Activated CD4-positive, alpha-beta T cell treated with anti-CD3 and anti-CD28 coated beads for 36 hours (primary cell): ENCODE results near the gene TMEM132D. TPM values are rescaled to one million over a fixed set of nuclear protein-coding genes. Genes with fewer than 3 reads are reported as not detected.

Experiments used
- ATAC-seq: fragments of 200-7000 bp; cut with Tn5 transposase; one replicate; pipeline ENCODE4 v1.10.0; 2021; ENCODE audit warnings: mild to moderate bottlenecking, moderate library complexity
- CTCF ChIA-PET: fragments of 350-600 bp; sonication (Branson Sonifier 250); formaldehyde crosslinking; loops from one replicate; lab custom pipeline; 2021; ENCODE audit warnings: antibody characterized with exemption; lab: Charles Lee
- POLR2A ChIA-PET: fragments of 350-600 bp; sonication (Branson Sonifier 250); formaldehyde crosslinking; loops from one replicate; lab custom pipeline; 2021; ENCODE audit warnings: antibody characterized with exemption, inconsistent platforms; lab: Charles Lee
- DNase-seq: peaks from one replicate; pipeline ENCODE4 v3.0.0-alpha.2; 2020
- H3K27ac Mint-ChIP-seq: one replicate; pipeline ENCODE4 v1.8.0; 2021; ENCODE audit warnings: mixed read lengths
- H3K27me3 Mint-ChIP-seq: one replicate; pipeline ENCODE4 v1.8.0; 2021; ENCODE audit warnings: mixed read lengths
- H3K36me3 Mint-ChIP-seq: one replicate; pipeline ENCODE4 v1.8.0; 2021; ENCODE audit warnings: low read depth, mixed read lengths
- H3K4me1 Mint-ChIP-seq: one replicate; pipeline ENCODE4 v1.8.0; 2021; ENCODE audit warnings: mixed read lengths
- H3K4me3 Mint-ChIP-seq: one replicate; pipeline ENCODE4 v1.8.0; 2021; ENCODE audit warnings: mild to moderate bottlenecking, moderate library complexity, mixed read lengths
- H3K9me3 Mint-ChIP-seq: one replicate; pipeline ENCODE4 v1.8.0; 2021; ENCODE audit warnings: low read depth, mixed read lengths
- intact Hi-C, 2 experiments: fragments of 100-400 bp; cut with DNase I in 1 of 2; cut with micrococcal nuclease in 1 of 2; formaldehyde crosslinking; loops; one replicate each; pipeline versions ENCODE4 v1.14.2 to v1.15.1; 2022 to 2024; cut with DNase I, micrococcal nuclease
- total RNA-seq, 2 experiments: library from RNA; stranded (reverse); gene quantifications; one replicate each; pipeline ENCODE4 v1.2.3, GENCODE V29; 2021

TMEM132D gene
- total RNA-seq, 2 experiments from 2014 or later = not detected

DNA sequence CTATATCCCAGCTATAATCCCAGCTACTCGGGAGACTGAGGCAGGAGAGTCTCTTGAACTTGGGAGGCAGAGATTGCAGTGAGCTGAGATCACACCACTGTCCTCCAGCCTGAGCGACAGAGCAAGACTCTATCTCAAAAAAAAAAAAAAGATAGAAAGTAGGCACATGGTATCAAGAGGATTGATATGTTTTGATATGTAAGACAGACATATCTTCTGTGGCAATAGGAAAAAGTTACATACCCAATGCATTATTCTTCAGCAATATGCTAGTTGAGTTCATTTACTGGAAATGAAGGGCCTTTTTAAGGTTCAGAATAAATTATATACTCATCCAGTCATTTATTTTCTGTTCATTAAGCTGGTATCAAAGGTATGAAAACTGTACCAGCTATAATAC, 657.2 kb downstream of the TMEM132D start:
- no peaks in the 10 kb centered on the region for H3K36me3 Mint-ChIP-seq
- H3K9me3 Mint-ChIP-seq = peaks cover 7% of the 10 kb centered on the region
- no peak for ATAC-seq
- H3K27ac Mint-ChIP-seq = no peak overlapping the region
- intact Hi-C loops = no loop called here
- H3K4me3 Mint-ChIP-seq = no peak overlapping the region
- ChIA-PET POLR2A (no interaction called here), CTCF (no interaction called here)
- no peaks in the 10 kb centered on the region for H3K27me3 Mint-ChIP-seq
- H3K4me1 Mint-ChIP-seq = no peaks in the 10 kb centered on the region
- no peak for DNase-seq

DNA sequence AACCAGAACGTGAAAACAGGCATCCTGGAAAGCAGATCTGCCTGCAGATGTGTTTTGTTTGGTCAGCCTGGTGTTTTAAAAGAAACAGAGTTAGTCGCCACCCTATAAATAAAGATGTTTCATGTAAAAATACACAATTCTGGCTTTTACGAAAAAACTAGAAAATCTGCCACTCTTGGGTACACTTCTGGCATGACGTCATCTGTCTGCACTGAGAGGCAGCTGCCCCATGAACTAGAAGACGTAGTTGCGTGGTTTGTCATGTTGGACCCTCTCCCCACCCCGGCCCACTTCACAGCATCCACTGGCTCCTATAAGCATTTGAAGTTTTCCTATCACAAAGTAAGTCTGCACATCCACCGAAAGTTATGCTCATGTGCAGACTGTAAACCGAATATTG, 658.1 kb downstream of the TMEM132D start:
- H3K4me3 Mint-ChIP-seq = no peak overlapping the region
- intact Hi-C loops = no loop called here
- H3K27ac Mint-ChIP-seq = no peak overlapping the region
- H3K27me3 Mint-ChIP-seq = peaks cover 2% of the 10 kb centered on the region
- ChIA-PET CTCF (no interaction called here), POLR2A (no interaction called here)
- ATAC-seq (no peak), DNase-seq (no peak)
- no peaks in the 10 kb centered on the region for H3K4me1 Mint-ChIP-seq
- H3K36me3 Mint-ChIP-seq = no peaks in the 10 kb centered on the region
- peaks cover 10% of the 10 kb centered on the region for H3K9me3 Mint-ChIP-seq

DNA sequence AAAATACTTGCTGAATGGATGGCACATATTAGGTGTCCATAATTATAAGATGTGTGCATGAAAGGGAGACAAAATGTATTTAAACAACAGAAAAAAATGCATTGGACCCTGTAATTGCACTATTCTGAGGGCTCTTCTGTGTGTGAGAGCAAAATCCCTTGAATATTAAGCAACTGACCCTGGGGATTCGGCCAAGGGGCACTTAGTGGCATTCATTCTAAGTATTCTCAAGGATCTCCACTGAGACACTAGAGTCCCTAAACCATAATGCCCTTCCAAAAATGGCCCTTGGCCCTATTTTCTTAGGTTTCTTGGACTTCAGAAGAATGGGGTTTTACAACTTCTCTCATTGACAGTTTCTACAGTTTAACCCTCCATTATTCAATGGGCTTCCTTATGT, 662.0 kb downstream of the TMEM132D start:
- peaks cover 2% of the 10 kb centered on the region for H3K27me3 Mint-ChIP-seq
- POLR2A ChIA-PET = no interaction called here
- H3K4me1 Mint-ChIP-seq = no peaks in the 10 kb centered on the region
- intact Hi-C loops = no loop called here
- no peaks in the 10 kb centered on the region for H3K36me3 Mint-ChIP-seq
- DNase-seq (no peak), ATAC-seq (no peak)
- no peak overlapping the region for H3K4me3 Mint-ChIP-seq
- H3K9me3 Mint-ChIP-seq = peaks cover 14% of the 10 kb centered on the region
- no peak overlapping the region for H3K27ac Mint-ChIP-seq
- CTCF ChIA-PET = interaction anchor here (0.6 kb wide), 1 partner anchor 638 kb away, joined by 3 read pairs; no protein-coding TSS in a partner anchor

DNA sequence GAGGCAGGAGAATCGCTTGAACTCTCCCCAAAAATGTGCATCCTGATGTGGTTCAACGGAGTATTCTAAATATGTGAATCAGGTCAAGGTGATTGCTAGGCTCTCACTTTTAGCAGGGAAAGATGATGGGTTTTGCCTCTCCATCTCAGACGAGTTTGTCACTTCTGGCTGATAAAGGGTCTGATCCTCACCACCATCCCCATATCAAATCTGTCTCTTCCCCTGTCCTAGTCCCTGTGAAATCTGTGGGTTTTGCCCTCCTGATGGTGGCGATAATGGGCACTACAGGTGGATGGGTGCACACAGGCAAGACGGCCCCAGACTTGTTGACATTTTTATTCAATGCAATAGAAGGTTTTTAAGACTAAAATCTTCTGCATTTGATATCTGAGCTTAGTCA, 665.9 kb downstream of the TMEM132D start:
- Mint-ChIP-seq H3K4me1 (no peaks in the 10 kb centered on the region), H3K36me3 (no peaks in the 10 kb centered on the region), H3K9me3 (peaks cover 13% of the 10 kb centered on the region), H3K27me3 (peaks cover 2% of the 10 kb centered on the region), H3K4me3 (no peak overlapping the region), H3K27ac (no peak overlapping the region)
- no peak for DNase-seq
- no peak for ATAC-seq
- ChIA-PET CTCF (no interaction called here), POLR2A (no interaction called here)
- intact Hi-C loops = no loop called here

DNA sequence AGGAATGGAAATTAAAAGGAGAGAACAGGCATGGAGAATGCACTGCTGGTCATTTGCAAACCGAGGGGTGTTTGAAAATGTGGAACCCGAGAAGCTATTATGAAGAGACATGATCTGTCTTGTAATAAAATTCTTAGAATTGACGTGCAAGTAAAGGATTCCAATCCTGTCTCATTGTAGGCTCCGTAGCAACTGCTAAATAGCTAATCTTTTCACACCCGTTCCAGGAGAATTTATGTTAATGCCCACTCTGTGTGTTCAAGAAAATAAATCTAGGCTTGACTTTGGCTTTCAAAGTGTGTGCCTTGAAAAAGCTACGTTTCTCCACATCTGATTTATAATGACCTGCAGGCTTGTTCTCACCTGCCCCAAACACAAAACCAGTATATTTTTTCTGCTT, 669.6 kb downstream of the TMEM132D start:
- Mint-ChIP-seq H3K9me3 (peaks cover 6% of the 10 kb centered on the region), H3K36me3 (no peaks in the 10 kb centered on the region), H3K27ac (no peak overlapping the region), H3K27me3 (peaks cover 2% of the 10 kb centered on the region), H3K4me1 (no peaks in the 10 kb centered on the region), H3K4me3 (no peak overlapping the region)
- intact Hi-C loops = no loop called here
- no peak for ATAC-seq
- CTCF ChIA-PET = no interaction called here
- no peak for DNase-seq
- POLR2A ChIA-PET = no interaction called here

DNA sequence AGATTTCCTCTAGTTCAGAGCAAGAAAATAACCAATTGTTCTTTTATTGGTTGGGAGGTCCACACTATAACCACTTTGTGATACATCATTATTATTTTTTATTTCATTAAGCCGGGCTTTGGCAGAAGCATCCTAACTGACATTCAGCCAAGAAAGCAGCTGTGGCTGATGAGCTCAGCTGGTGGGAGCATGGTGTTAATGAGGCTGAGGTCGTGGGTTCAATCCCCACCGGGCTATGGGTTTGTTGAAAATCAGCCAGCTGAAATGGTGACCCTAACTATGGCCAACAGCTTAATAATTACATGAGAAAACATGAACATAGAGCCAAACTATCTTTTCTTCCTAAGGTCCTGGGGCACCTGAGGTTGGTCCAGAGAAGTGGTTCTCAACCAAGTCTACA, 672.3 kb downstream of the TMEM132D start:
- Mint-ChIP-seq H3K4me1 (no peaks in the 10 kb centered on the region), H3K27me3 (peaks cover 2% of the 10 kb centered on the region), H3K9me3 (no peaks in the 10 kb centered on the region), H3K4me3 (no peak overlapping the region), H3K36me3 (no peaks in the 10 kb centered on the region), H3K27ac (no peak overlapping the region)
- ATAC-seq (no peak), DNase-seq (no peak)
- CTCF ChIA-PET = no interaction called here
- intact Hi-C loops = no loop called here
- POLR2A ChIA-PET = no interaction called here

DNA sequence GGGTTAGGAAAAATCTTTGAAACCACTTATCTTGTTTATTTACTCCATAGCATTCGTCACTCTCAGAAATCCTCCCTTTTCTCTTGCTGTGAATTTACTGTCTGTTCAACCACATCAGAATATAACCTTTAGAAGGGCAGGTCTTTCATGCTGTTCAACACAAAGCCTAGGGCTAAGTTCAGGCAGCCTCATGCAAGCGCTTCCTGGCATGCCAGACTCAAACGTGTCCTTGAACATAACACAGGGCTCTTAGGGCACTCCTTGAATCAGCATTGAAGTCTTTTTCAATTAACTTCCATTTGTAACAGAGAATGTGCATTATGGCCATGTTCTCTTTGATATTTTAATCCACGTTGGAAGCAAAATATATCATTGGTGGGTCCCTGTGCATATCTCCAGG, 672.8 kb downstream of the TMEM132D start:
- DNase-seq = no peak
- no peak for ATAC-seq
- intact Hi-C loops = no loop called here
- ChIA-PET CTCF (no interaction called here), POLR2A (no interaction called here)
- H3K4me1 Mint-ChIP-seq = no peaks in the 10 kb centered on the region
- H3K27me3 Mint-ChIP-seq = peaks cover 2% of the 10 kb centered on the region
- no peaks in the 10 kb centered on the region for H3K9me3 Mint-ChIP-seq
- no peaks in the 10 kb centered on the region for H3K36me3 Mint-ChIP-seq
- H3K4me3 Mint-ChIP-seq = no peak overlapping the region
- no peak overlapping the region for H3K27ac Mint-ChIP-seq

DNA sequence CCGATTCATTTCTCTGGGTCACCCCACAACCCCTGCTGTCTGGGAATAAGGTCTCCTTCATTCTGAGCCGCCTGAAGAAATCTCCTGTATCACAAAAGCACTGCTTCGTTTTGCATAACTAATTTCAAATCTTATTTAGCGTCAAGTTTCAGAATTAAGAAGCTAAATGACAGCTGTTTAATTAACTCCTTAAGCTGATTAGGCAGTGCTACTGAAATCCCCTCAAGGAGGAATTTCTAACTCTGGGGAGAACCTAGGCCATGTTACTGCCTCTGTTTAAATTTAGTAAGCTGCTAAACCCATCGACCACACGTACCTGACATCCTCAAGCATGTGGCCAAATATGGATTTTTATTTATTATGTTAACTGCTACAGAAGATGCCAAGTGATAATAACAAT, 677.0 kb downstream of the TMEM132D start:
- H3K27ac Mint-ChIP-seq = no peak overlapping the region
- H3K36me3 Mint-ChIP-seq = no peaks in the 10 kb centered on the region
- no peak for DNase-seq
- no peak for ATAC-seq
- intact Hi-C loops = no loop called here
- ChIA-PET POLR2A (no interaction called here), CTCF (no interaction called here)
- H3K4me1 Mint-ChIP-seq = no peaks in the 10 kb centered on the region
- no peak overlapping the region for H3K4me3 Mint-ChIP-seq
- no peaks in the 10 kb centered on the region for H3K9me3 Mint-ChIP-seq
- peaks cover 2% of the 10 kb centered on the region for H3K27me3 Mint-ChIP-seq

DNA sequence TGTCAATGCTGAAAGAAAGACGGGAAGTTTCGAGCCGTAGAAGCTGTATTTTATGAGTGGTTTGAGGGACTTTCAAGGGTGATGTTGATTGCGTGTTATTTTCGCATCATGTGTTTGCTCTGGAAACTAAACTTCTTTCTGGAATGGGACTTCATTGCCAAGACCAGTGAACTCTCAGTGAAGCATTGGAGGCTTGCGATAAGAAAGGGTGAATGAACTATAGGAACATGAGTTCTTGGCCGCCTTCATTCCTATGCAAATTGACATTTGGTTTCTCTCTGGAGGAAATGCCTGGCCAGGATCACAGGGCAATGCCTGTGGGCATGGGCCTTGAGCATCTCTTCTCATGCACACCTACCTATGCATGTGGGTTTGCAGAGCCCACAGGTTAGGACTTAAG, 677.8 kb downstream of the TMEM132D start:
- no peak for ATAC-seq
- Mint-ChIP-seq H3K4me1 (no peaks in the 10 kb centered on the region), H3K27me3 (peaks cover 2% of the 10 kb centered on the region), H3K9me3 (no peaks in the 10 kb centered on the region), H3K36me3 (no peaks in the 10 kb centered on the region), H3K27ac (no peak overlapping the region), H3K4me3 (no peak overlapping the region)
- no peak for DNase-seq
- intact Hi-C loops = no loop called here
- ChIA-PET CTCF (no interaction called here), POLR2A (interaction anchor here (0.6 kb wide), 1 partner anchor 870 kb away, joined by 4 read pairs; no protein-coding TSS in a partner anchor)

DNA sequence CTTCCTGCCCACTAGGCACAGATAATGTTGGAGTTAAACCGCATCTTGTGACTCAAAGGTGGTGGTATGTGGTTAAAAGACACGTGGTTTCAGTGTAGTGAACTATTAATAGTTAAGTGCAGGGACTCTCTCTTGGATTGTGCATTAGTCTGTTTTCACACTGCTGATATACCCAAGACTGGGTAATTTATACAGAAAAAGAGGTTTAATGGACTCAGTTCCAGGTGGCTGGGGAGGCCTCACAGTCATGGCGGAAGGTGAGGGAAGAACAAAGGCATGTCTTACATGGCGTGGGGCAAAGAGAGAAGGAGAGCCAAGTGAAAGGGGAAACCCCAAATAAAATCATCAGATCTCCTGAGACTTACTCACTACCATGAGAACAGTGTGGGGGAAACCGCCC, 688.3 kb downstream of the TMEM132D start:
- no peaks in the 10 kb centered on the region for H3K36me3 Mint-ChIP-seq
- H3K4me3 Mint-ChIP-seq = no peak overlapping the region
- no peaks in the 10 kb centered on the region for H3K27me3 Mint-ChIP-seq
- DNase-seq (no peak), ATAC-seq (no peak)
- intact Hi-C loops = no loop called here
- CTCF ChIA-PET = no interaction called here
- H3K4me1 Mint-ChIP-seq = no peaks in the 10 kb centered on the region
- POLR2A ChIA-PET = no interaction called here
- peaks cover 22% of the 10 kb centered on the region for H3K9me3 Mint-ChIP-seq
- no peak overlapping the region for H3K27ac Mint-ChIP-seq

DNA sequence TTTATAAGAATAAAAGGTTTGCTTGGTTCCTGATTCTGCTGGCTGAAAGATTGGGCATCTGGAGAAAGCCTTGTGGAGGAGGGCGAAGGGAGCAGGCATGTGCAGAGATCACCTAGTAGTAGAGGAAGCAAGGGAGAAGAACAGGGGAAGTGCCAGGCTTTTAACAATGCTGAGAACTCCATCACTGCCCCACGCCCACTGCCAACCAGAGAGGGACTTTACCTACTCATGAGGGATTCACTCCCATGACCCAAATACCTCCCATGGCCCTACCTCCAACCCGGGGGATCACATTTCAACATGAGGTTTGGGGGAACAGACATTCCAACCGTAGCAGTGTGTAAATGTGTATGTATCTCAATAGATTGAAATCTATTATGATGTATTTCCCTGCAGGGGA, 690.3 kb downstream of the TMEM132D start:
- no peak overlapping the region for H3K4me3 Mint-ChIP-seq
- CTCF ChIA-PET = no interaction called here
- no peaks in the 10 kb centered on the region for H3K27me3 Mint-ChIP-seq
- DNase-seq = no peak
- POLR2A ChIA-PET = no interaction called here
- ATAC-seq = no peak
- intact Hi-C loops = no loop called here
- H3K36me3 Mint-ChIP-seq = no peaks in the 10 kb centered on the region
- no peak overlapping the region for H3K27ac Mint-ChIP-seq
- H3K4me1 Mint-ChIP-seq = no peaks in the 10 kb centered on the region
- peaks cover 21% of the 10 kb centered on the region for H3K9me3 Mint-ChIP-seq

DNA sequence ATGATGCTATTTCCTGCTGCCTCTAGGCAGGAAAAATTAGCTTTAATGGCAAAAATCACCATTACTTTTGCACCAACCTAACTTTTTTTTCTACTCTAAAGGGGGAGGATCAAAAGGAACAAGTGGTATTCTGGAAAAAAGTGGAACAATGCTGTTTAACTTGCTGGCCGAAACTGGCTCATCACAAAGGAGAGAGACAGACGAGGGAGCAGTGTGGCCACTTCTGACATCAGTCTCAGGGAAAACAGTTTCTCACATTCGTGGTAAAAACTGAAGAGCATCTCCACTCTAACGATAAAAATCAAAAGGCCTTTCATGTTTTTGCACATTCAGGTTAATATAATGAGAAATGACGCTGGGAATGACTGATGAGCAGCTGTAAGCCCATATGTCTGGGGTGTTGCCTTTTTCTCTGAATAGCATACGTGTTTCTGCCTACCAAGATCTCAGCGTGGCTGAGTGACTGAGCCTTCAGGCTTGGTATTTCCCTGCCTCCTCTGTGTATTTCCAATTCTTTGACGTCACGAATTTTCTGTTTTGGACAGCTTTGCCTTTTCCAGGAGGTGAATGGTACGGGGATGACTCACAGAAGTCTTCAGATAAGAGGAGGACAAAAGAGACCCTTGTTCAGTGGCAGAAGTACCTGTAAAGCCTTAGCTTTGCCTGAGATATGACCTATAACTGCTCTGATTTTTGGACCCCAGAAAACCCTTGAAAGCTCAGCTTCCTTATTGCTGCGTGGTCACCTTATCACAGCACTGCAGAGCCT, 691.8 kb downstream of the TMEM132D start:
- no peak for ATAC-seq
- no peaks in the 10 kb centered on the region for H3K4me1 Mint-ChIP-seq
- no peak for DNase-seq
- H3K9me3 Mint-ChIP-seq = peaks cover 15% of the 10 kb centered on the region
- H3K4me3 Mint-ChIP-seq = no peak overlapping the region
- POLR2A ChIA-PET = no interaction called here
- intact Hi-C loops = no loop called here
- H3K27me3 Mint-ChIP-seq = no peaks in the 10 kb centered on the region
- no peak overlapping the region for H3K27ac Mint-ChIP-seq
- no peaks in the 10 kb centered on the region for H3K36me3 Mint-ChIP-seq
- CTCF ChIA-PET = interaction anchor here (0.6 kb wide), 1 partner anchor 259 kb away, joined by 3 read pairs; no protein-coding TSS in a partner anchor
